ENCODE data around the gene AFG1L.

The AFG1L gene

GRCh38 chr6:108566406-108566805 lies 271.6 kb downstream of the AFG1L start:
- in situ Hi-C loops (cut with HindIII; ENCODE audit: low sequenced_read_pairs) = loop anchor here (10.0 kb wide), 1 partner anchor 218 kb away; no protein-coding TSS in a partner anchor

- in situ Hi-C loops (cut with HindIII; ENCODE audit: low sequenced_read_pairs) = loop anchor here (10.0 kb wide), 1 partner anchor 217 kb away; no protein-coding TSS in a partner anchor
These were observed 273.2 kb downstream of the AFG1L start for GRCh38 chr6:108568101-108568500.

DNA sequence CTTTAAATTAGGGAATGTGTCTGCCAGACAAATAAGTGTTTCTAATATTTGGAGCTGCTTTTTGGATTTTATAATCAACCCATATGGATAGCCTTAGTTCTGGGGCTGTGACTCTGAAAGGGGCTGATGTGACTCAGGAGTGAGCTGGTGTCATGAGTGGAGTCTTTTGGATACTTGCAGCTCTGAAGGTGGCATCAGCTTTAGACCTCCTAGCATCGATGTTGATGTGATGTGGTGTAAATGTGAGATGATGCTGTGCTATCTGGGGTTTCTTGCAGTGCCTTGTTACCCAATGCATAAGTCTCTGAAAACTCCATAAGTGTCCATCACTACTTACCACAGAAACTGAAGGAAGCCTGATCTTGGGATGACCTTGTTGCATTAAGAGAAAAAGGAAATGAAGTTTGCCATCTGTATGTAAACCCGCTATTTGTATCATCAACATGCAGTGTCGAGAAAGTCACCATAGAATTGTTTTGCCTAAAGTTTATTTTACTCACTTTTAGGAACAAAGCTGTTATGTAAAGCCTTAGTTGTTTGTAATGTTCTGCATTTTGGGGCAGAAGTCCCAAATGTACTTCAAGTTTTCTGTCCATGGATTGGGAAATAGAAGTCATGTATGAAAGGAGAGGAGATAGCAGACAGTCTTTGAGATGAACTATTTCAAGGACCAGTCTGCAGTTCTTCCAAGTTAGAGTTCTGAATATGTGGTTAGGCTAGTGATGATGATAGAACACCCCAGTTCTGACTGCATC lies 273.9 kb downstream of the AFG1L start:
- in situ Hi-C loops (cut with HindIII; ENCODE audit: low sequenced_read_pairs) = loop anchor here (10.0 kb wide), 1 partner anchor 216 kb away; no protein-coding TSS in a partner anchor

- in situ Hi-C loops (cut with HindIII; ENCODE audit: low sequenced_read_pairs) = no loop called here
These were observed 275.7 kb downstream of the AFG1L start for GRCh38 chr6:108570517-108570916.

GRCh38 chr6:108574457-108575141 lies 279.7 kb downstream of the AFG1L start:
- in situ Hi-C loops (cut with HindIII; ENCODE audit: low sequenced_read_pairs) = no loop called here
